GM18520 (cell line): ENCODE results near the gene LRRC2.
"Not testable (repeated sequence)": the region's sequence is repeated elsewhere in the genome, so short reads cannot be mapped to it uniquely, and the experiment has no call there.

Source experiments
- ATAC-seq: cut with Tn5 transposase; IDR thresholded peaks from one replicate; pipeline ENCODE4 v1.9.1; 2021; ENCODE audit not compliant: unreplicated experiment

The LRRC2 gene

DNA sequence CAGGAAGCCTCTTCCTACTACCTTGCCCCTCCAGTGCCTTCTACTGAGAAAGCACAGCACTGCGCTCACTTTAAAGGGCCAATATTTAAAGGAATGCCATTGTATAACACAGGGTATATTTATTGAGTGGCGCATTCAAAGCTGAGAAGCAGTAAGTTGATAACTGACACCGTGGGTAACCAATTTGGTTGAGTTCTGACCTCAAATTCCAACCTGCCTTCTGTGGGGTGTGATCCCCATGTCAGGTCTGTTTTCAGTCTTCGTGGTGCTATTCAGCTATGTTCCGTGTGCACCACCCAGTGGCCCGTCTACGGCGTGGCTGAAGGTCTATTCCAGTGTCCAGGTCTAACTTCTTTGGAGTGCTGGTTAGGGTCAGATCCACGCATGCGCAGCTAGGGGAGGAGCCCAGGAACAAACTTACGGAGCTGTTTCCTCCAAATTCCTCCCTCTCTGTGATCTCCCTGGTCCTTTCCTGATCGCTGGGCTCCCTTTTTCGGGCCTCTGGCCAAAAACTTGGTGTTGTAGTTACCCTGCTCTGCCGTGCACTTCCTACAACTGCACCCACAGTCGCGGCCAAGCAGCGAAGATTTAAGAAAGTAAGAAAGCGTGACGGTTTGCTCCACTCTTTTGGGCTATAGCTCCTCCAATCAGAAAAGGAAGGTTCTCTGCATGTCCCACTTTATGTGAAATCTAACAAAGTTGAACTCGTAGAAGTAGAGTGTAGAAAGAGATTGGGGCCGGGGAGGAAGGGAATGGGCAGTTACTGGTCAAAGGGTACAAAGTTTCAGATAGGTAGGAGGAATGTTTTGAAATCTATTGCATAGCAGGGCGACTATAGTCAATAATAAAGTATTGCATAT is 7.7 kb downstream of the LRRC2 start:
- peak; percentile 78 for ATAC-seq

DNA sequence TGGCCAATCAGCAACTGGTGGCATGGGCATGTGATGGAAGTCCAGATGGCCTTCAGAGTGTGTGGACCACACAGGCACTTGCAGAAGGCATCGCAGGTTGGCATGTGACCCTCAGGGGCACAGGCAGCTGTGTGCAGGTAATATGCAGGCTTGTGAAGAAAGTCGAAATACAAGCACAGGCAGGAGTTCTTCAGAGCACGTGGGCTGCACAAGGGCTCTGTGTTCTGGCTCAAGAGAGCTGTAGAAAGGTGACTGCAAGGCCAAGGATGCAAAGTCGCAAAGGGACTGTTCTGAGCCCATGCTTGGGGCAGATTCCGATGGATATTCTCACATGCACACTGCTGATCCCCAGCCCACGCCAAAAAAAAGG is 8.3 kb downstream of the LRRC2 start:
- no peak for ATAC-seq

DNA sequence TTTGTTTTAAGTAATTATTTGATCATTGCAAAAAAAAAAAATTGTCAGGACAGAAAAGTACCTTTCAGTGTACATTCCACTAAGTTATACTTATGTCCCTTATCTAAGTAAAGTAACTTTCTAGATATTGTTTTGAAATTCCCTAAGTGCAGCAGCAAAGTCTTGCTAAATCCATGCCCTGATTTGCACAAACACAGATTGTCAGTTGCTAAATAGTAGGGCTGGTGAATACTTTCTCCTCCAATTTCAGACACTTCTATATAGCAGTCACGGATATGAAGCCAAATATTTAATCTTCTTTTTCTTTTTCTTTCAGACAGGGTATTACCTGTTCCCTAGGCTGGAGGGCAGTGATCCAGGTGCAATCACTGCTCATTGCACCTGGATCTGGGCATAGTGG is 12.9 kb downstream of the LRRC2 start:
- ATAC-seq: no peak

DNA sequence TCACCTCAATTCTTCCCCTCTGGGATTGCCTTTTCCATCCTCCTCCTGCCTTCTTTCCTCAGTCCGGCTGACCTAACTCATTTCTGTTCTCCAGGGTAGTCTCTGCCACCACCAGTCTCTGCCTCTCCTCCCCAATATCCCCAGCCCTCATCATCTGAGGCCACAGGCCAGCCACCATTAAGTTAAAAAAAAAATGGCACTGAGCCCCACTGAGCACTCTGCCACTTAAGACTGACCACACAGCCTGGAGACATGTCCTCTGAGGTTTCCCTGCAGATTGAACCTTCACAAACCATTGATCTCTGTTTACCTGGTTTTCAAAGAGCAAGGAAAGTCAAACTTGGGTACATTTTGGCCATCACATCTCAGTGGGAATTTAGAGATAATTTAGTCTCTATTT is 13.6 kb downstream of the LRRC2 start:
- no peak for ATAC-seq

DNA sequence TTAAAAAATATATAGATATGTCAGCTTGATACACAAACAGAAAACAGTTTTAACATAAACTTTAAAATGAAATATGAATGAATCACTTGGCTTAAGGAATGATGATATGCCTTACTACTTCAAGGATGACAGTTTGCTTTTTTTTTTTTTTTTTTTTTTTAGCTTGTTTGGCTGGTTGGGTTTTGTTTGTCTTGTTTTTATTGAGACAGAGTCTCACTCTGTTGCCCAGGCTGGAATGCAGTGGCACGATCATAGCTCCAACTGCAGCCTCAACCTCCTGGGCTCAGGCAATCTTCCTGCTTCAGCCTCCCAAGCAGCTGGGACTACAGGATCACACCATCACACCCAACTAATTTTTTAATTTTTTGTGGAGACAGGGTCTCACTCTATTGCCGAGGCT is 14.5 kb downstream of the LRRC2 start:
- no peak for ATAC-seq

DNA sequence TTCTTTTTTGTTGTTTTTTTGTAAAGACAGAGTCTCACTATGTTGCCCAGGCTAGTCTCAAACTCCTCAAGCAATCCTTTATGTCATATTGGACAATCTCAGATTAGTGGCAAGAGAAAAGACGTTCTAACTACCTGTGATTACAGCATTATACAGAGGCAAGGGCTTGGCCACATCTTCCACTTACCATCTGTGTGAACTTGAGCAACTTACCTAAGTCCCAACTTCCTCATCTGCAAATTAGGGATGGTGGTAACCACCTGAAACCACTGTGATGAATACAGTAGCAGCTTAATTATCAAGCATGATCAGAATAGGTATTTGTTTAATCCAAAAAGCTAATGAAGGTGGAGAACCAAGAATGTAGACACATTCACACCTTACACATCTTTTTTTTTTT is 16.1 kb downstream of the LRRC2 start:
- no peak for ATAC-seq

DNA sequence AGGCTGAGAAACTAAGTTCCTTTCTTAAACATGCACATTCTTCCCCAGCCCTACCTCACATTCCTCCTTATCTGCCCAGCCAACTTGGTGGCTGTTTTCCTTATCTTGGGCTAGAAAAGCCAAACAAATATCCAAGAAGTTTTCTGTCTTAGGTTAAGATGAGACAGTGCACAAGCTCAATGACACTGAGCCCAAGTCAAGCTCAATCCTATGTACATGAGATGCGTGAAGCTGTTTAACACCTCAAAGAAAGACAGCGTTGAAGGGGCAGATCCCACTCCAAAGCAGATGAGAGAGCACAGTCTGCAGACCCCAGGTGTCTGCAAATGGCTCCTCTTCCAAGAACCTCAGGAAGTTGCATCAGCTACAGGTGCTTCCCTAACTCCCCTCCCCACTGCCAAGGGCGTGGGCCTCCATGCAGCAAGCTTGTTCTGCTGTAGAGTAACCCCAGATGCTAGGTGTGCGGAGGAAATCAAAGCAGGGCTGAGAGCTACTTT is 16.6 kb downstream of the LRRC2 start:
- no peak for ATAC-seq

DNA sequence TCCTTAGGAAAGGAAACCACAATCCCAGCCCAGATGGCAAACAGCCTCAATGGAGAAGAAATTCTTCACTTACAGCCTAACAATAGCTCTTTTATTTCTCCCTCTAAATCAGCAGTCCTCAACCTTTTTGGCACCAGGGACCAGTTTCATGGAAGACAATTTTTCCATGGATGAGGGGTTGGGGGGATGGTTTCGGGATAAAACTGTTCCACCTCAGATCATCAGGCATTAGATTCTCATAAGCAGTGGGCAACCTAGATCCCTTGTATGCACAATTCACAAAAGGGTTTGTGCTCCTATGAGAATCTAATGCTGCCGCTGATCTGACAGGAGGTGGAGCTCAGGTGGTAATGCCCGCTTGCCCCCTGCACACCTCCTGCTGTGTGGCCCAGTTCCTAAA is 17.5 kb downstream of the LRRC2 start:
- not testable (repeated sequence) for ATAC-seq

DNA sequence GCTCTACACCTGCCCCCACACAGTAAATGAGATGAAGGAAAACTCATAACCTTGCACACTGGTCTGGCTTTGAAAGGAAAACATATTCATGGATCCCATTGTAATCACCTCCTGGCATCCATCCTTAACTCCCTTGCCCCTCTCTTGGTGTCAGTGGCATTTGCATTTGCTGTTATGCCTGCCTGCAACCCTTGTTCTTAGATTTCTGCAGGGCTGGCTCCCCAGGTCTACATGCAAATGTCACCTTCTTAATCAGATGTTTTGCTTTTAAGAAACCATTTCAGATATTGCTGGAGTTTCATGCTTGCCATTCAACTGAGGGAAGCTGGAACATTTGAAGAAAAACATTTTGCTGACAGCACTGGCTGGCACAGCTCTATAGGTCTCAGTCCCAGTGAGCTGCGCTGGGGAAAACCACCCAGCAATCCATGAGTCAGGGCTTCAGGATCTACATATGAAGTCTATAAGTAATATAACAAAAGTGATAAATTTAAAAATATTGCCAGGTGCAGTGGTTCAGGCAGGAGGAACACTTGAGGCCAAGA is 19.1 kb downstream of the LRRC2 start:
- ATAC-seq: no peak

DNA sequence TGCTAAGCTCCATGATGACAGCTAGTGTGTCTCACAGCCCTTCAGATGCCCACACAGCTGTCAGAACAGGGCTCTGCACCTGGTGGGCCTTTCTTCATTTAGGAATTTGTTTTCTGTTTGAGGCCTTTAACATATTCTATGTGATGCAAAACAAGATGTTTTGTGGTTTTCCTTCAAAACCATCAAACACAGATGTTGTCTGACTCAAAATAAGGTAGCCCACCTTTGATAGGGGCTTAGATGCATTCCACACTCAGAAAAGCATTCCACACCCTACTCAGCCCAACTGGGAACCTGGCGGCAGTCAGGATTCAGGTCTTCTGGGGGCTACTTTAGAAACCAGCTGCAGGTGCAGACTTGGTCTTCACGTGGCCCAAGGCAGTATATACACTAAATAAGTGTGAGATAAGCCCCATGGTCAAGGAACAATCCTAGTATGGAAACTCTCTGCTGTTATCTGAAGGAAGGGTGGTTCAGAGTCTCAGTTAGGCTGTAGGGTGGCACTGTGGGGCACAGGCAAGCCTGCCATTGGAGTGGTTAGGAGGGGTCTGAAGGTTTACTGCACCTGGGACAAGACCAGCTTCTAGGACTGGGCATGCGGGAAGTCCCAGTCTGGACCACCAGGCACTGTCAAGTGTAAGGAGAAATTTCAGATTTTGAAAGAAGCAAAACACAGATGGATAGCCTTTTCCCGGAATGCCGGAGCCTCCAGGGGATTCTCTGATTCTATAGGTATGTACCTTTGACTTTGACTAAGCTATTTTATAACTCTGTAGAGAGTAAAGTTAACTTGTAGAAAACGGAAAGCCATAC is 20.1 kb downstream of the LRRC2 start:
- no peak for ATAC-seq

DNA sequence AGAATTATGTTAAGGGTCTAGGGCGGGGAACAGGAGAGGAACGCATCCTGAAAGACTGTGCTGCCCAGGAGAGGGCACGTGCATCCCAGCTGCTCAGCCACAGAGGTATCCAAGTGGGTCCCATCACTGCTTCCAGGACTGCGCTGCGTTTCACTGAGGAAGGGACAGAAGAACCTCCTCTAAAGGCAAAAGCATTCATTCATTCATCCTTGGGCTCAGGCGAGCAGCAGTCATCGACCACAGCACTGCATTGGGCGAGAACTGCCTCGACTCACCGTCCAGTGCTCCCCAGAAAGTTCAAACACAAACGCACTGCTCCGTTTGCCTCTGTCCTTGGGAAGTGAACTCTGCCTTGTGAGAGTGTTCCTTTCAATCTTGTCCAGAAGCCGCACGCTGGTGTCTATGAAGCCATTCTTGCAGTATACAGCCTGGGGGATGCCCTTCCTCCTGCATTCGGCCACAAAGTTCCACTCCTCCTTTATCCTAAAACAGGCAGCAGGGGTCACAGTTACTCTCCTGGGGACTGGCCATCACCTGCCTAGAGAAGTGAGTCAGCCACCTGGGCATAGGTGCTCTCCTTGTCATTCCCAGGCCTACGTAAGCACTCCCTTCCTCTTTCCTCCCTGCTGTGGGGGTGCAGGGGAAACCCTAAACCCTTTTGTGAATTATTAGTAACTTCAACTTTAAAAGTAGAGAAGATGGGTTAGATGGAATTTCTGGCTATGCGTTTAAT is 21.2 kb downstream of the LRRC2 start:
- no peak for ATAC-seq

DNA sequence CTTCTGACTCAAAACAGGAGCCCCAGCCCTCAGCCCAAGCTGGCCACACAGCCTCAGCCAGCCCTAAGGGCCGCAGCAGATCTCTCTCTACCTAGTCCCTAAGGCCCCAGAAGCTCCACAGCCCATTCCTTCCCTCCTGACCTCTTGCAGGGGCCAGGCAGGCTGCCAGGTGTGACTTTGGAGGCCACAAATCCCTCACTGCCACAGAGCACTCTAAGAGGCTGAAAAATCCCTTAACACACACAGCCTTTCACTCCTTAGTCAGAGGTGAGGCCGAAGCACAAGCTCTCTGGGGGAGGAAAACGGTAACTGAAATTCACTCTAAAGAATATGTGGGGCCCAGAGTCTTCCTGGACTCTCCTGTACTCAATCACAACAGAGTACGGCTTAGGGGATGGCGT is 23.3 kb downstream of the LRRC2 start:
- no peak for ATAC-seq

DNA sequence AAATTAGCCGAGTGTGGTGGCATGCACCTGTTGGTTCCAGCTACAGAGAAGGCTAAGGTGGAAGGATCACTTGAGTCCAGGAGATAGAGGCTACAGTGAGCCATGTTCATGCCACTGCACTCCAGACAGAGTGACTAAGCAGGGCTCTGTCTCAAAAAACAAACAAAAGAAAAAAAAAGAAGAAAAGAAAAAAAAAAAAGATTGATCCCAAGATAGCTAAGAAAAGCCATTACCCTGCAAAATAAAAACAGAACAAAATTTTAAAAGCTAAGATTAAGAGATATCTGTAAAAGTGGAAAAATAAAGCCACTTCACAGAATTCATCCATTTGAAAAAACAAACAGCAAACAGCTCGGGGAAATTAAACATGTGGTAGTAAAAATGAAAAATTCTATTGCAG is 23.8 kb downstream of the LRRC2 start:
- no peak for ATAC-seq

DNA sequence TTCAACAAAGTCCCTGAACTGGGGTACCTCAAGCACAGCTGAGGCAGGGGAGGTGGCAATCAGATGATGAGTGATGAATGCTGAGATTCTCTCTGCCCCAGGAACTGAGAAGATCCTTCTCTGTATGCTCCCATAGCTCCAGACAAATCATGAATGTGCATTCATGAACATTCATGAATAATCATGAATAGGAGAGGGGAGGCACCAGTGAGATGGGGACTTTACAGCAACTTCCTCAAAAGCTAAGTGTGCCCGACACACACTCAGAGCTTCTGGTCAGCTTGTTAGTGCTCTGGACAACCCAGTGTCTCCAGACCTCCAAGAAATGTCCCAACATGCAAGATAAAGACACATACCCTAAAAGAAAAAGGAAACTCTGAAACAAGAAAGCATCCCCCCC is 24.3 kb downstream of the LRRC2 start:
- ATAC-seq: no peak

DNA sequence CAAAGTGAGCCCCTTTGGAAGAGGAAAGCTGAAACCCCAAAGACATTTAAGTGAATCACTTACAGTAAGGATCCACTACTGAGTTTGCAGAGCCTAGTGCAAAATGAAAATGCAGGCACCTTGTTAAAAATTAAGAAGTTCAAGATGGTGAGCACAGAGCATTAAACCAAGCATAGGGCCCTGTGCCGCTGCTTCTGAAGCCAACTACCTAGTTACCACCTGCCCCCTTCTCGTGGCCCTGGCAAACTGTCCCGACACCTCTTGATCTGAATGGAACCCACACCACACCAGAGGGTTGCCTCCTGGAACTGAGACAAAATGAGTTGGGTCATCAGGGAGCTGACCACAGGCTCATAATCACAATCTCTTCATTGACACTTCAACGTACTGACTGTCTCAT is 25.6 kb downstream of the LRRC2 start:
- ATAC-seq: no peak

DNA sequence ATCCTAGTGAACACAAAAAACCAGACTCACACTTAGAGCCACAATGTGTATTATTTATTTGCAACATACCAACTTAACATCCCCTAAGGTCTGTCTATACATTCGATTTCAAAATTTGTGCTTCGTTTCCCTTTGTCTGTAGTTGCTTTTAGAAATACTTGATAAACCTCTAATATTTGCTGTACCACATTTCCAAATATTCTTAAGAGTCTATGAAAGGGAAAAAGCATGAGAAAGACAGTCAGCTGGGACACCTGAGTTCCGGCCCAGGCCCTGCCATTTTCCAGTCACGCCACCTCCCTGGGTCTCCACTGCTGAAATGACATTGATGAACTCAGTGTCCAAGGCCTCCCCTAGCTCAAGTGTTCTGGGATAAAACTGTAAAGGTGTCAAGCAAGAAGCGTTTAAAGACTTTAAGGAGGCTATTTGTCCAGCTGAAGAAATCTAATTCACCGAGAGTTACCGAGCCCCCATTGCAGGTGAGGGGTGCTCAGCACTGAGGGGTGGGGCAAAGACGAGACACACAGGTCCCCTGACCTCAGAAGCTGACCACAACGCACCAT is 26.6 kb downstream of the LRRC2 start:
- ATAC-seq: no peak

DNA sequence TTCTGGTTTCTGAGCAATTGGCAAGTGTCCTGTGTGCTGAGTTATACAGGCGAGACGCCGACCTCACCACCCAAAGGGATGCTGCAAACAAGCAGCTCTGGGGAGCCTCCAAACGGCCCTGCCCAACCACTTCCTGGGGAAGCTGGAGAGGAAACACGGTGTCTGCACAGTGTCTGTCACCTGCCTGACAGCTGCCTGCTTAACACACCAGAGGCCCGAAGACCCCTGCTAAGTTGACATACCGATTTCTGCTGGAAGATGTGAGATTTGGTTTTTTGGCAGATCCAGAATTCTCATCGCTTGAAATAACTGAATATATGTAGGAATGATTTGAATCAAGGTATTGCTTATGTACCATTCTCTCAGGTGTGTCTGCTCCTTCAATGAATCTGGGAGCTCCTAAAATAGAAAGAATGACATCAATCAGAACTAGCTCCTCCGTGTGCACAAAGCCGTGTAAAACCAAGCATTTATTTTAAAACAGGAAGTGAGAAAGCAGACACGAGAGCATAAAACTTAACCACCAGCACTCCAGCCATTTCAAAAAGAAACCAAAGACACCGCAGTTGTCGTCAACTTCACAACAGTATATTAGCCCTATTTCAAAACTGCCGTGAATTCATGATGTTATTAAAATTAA is 27.2 kb downstream of the LRRC2 start:
- peak; percentile 58 for ATAC-seq

DNA sequence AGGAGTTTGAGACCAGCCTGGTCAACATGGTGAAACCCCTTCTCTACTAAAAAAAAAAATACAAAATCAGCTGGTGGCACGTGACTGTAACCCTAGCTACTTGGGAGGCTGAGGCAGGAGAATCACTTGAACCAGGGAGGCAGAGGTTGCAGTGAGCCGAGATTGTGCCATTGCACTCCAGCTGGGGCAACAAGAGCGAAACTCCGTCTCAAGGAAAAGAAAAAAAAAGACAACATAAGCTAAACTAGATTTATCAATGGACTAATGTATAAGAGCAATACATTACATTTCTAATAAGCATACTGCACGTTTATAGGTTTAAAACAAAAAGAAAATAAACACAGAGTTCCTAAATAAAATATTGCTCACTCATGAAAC is 27.7 kb downstream of the LRRC2 start:
- ATAC-seq: not testable (repeated sequence)

DNA sequence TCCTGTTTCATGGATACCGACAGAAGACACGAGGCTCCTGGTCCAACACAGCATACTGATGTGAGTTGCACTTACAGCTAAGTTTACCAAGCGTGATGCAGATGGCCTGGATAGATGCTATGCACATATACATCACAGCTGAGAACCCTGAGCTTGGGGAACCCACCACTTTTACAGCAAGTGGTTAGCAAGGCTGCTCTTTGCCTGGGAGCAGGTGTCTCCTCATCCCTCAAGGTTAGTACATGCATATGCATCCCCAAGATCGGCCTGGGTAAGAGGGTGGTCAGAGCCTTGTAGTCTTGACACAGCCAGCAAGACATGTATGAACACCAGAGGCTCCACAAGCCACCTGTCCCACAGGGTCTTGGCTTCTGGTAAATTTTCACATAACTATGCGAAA is 28.3 kb downstream of the LRRC2 start:
- no peak for ATAC-seq

DNA sequence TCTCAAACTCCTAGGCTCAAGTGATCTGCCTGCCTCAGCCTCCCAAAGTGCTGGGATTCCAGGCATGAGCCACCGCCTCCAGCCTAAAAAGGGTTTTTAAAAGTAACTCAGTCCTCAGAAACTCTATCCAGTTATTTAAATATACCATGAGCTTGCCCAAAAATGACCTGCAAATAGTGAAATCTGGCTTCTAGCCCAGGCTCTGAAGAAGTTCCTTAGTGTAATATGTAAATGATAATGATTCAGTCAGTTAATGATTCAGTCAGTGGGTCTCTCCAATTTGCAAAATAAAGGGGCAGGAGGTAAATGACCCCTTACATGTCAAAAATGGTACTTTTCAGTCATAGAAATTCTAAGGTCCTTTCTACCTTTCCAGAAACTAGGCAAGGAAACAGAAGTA is 28.8 kb downstream of the LRRC2 start:
- ATAC-seq: no peak
